ENCODE data around the gene MUC20. TPM values are rescaled to one million over a fixed set of nuclear protein-coding genes. Genes with fewer than 3 reads are reported as not detected.
A peak's percentile ranks its signal among the peaks of the same experiment; 100 is the strongest.
"Not testable (repeated sequence)": the region's sequence is repeated elsewhere in the genome, so short reads cannot be mapped to it uniquely, and the experiment has no call there.

The MUC20 gene
- total RNA-seq, 1 donor from 2014 or later, result 2.3 TPM

DNA sequence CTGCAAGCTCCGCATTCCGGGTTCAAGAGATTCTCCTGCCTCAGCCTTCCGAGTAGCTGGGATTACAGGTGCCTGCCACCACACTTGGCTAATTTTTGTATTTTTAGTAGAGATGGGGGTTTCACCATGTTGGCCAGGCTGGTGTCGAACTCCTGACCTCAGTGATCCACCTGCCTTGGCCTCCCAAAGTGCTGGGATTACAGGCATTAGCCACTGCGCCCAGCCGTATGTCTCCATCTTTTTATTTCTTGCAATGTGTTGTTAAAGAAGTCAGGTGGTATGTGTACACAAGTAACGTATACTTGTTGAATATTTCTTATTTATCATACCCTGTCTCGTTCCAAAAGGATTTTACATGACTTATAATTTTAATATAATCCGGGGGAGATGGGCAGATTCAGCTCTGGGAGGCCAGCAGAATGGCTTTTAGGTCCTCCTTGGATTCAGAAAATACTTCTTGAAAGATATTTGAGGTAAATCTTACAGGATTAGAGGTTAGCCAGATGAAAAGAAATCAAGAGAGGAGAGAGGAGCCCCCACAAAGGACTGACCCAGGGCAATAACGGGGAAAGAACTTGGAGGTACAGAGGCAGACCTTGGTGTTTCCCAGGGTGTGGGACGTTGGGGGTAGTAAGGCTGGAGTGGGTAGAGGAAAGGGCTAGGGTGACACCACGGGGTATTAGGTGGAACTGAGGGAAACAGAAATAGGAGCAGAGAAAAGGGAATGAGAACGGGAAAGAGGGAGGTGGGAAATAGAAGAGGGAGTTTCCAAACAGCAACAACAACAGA is 27.2 kb upstream of the MUC20 start:
- TF ChIP-seq, protein P1, sequence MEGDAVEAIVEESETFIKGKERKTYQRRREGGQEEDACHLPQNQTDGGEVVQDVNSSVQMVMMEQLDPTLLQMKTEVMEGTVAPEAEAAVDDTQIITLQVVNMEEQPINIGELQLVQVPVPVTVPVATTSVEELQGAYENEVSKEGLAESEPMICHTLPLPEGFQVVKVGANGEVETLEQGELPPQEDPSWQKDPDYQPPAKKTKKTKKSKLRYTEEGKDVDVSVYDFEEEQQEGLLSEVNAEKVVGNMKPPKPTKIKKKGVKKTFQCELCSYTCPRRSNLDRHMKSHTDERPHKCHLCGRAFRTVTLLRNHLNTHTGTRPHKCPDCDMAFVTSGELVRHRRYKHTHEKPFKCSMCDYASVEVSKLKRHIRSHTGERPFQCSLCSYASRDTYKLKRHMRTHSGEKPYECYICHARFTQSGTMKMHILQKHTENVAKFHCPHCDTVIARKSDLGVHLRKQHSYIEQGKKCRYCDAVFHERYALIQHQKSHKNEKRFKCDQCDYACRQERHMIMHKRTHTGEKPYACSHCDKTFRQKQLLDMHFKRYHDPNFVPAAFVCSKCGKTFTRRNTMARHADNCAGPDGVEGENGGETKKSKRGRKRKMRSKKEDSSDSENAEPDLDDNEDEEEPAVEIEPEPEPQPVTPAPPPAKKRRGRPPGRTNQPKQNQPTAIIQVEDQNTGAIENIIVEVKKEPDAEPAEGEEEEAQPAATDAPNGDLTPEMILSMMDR (conservative IDR thresholded peaks at IDR 0.05), result no peak

DNA sequence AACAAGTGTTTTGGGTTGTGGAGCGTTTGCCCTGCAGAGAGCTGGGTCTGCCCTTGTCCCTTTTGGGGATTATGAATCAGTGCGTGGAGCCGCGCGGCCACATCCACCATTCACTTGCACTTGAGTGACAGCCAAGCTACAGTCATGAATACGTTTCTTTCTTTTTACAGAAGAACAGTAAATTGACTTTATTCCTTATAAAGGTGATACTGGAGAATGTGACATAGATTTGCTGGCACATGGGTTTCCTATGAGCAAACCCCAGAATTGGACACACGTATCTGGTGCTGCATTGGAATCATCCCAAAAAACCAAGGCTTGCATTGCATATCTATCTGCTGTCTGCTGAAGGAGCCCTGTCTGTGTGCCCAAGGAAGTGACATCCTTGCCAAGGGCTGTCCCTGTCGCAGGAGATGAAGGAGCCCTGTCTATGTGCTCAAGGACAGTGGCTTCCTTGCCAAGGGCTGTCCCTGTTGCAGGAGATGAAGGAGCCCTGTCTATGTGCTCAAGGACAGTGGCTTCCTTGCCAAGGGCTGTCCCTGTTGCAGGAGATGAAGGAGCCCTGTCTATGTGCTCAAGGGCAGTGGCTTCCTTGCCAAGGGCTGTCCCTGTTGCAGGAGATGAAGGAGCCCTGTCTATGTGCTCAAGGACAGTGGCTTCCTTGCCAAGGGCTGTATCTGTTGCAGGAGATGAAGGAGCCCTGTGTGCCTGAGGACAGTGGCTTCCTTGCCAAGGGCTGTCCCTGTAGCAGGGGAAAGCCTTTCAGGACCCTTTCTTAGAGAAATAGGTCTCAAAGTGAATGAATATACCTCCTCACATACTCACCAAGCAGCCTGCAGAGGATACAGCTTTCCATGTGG is 26.3 kb upstream of the MUC20 start:
- not testable (repeated sequence) for H3K4me3 Mint-ChIP-seq; H3K27me3 Mint-ChIP-seq (ENCODE audit: low read depth); H3K9me3 Mint-ChIP-seq; H3K27ac Mint-ChIP-seq (ENCODE audit: unreplicated experiment); DNase-seq (ENCODE audit: low read depth, low spot score)
- H3K36me3 Mint-ChIP-seq (ENCODE audit: low read depth), result peaks cover 33% of the 10 kb centered on the region
- peaks cover 29% of the 10 kb centered on the region for H3K4me1 Mint-ChIP-seq

More for the DNA sequence above, 27.2 kb upstream of the MUC20 start:
- peaks cover 36% of the 10 kb centered on the region for H3K36me3 Mint-ChIP-seq (ENCODE audit: low read depth)
- H3K27ac Mint-ChIP-seq (ENCODE audit: unreplicated experiment), result no peak overlapping the region
- no peaks in the 10 kb centered on the region for H3K27me3 Mint-ChIP-seq (ENCODE audit: low read depth)
- no peak for DNase-seq (ENCODE audit: low read depth, low spot score)
- no peaks in the 10 kb centered on the region for H3K9me3 Mint-ChIP-seq
- no peak overlapping the region for H3K4me3 Mint-ChIP-seq
- H3K4me1 Mint-ChIP-seq, result peaks cover 24% of the 10 kb centered on the region

DNA sequence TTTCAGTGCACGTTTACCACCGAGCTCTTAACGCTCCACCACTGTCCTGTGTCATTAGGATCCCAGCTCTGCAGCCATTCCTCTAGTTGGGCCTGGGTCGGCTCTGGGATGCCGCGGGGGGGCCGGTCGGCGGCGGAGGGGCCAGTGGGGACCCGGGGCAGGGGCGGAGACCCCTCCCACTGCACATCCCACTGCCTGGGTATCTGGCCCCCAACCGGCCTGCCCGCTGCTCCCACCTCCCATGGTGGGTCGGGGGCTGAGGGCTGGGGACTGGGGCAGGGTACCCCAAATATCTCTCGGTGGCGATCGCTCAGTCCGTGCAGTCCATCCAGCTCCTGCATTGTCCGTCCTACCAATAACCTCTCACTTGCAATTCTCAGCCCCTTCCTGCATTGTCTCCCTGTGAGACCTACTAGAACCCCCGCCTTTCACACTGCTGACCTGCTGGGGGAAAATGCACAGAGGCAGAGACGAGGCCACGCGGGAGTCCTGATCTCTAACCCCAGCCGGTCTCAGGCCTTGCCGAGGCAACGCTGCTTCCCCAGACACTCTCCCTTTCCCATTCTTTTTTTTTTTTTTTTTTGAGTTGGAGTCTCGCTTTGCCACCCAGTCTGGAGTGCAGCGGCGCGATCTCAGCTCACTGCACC is 24.0 kb upstream of the MUC20 start:
- DNase-seq (ENCODE audit: low read depth, low spot score), result no peak
- H3K27me3 Mint-ChIP-seq (ENCODE audit: low read depth), result no peaks in the 10 kb centered on the region
- H3K4me1 Mint-ChIP-seq, result peaks cover 29% of the 10 kb centered on the region
- TF ChIP-seq, protein P1 (conservative IDR thresholded peaks at IDR 0.05), result no peak
- H3K27ac Mint-ChIP-seq (ENCODE audit: unreplicated experiment), result peak overlapping the region; percentile 36
- H3K36me3 Mint-ChIP-seq (ENCODE audit: low read depth), result peaks cover 33% of the 10 kb centered on the region
- no peaks in the 10 kb centered on the region for H3K9me3 Mint-ChIP-seq
- no peak overlapping the region for H3K4me3 Mint-ChIP-seq

DNA sequence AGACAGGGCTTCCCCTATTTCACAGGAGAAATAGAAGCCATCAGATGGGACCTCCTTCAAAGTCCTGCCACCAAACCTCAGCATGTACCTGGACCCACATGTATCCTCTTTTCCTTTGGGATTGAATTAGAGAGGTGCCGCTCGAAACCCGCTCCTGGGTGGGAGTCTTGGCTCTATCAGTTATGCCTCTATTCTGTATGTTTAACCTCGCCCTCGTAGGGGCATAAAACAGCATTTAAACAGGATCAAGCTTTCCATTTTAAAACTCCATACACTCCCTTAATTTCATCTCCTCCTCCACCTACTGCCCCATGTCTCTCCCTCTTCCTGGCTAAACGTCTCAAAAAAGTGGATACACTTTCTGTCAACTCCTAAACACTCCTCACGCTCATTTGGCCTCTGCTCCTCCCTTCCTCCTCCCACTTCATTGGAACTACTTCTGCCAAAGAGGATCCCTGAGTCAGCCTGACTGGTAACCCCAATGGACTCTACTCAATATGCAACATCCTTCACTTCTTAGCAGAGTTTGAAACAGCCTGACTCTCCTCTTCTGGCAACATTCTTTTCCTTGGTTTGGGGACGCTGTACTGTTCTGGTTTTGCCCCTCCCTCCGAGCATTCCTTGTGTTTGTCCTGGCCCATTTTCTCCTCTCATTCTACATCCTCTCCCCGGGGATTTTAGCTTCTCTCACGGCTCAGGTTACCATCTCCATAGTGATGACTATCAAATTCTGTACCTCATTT is 23.0 kb upstream of the MUC20 start:
- H3K9me3 Mint-ChIP-seq, result no peaks in the 10 kb centered on the region
- DNase-seq (ENCODE audit: low read depth, low spot score), result no peak
- peaks cover 26% of the 10 kb centered on the region for H3K36me3 Mint-ChIP-seq (ENCODE audit: low read depth)
- no peaks in the 10 kb centered on the region for H3K27me3 Mint-ChIP-seq (ENCODE audit: low read depth)
- H3K4me1 Mint-ChIP-seq, result peaks cover 29% of the 10 kb centered on the region
- peak overlapping the region; percentile 2 for H3K27ac Mint-ChIP-seq (ENCODE audit: unreplicated experiment)
- no peak overlapping the region for H3K4me3 Mint-ChIP-seq
- TF ChIP-seq, protein P1 (conservative IDR thresholded peaks at IDR 0.05), result no peak

DNA sequence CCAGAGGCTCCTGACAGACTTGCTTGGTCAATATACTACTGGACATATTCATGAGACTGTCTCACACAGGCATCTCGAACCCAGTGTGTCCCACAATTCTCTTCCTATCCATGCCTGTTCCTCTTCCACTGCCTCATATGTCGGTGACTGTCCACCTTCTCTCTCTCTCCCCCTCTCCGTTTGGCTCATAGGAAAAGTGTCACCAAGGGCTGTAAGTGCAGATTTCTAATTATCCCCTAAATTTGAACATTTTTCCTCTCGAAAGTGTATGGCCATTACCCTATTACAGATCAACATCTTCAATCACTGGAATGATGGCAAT is 22.5 kb upstream of the MUC20 start:
- H3K36me3 Mint-ChIP-seq (ENCODE audit: low read depth), result peaks cover 26% of the 10 kb centered on the region
- no peaks in the 10 kb centered on the region for H3K9me3 Mint-ChIP-seq
- no peak for DNase-seq (ENCODE audit: low read depth, low spot score)
- peak overlapping the region; percentile 2 for H3K27ac Mint-ChIP-seq (ENCODE audit: unreplicated experiment)
- peaks cover 29% of the 10 kb centered on the region for H3K4me1 Mint-ChIP-seq
- no peaks in the 10 kb centered on the region for H3K27me3 Mint-ChIP-seq (ENCODE audit: low read depth)
- H3K4me3 Mint-ChIP-seq, result no peak overlapping the region
- TF ChIP-seq, protein P1 (conservative IDR thresholded peaks at IDR 0.05), result no peak

Measured in neural crest cell (in vitro differentiated cells).